Nephron progenitor cell (in vitro differentiated cells): ENCODE results near the gene HIGD1B.
A peak's percentile ranks its signal among the peaks of the same experiment; 100 is the strongest.

Experiments used
- DNase-seq: peaks from one replicate; pipeline ENCODE4 v3.0.0; 2021
- H3K27ac Mint-ChIP-seq: 2 replicates; pipeline ENCODE4 v1.8.0; 2021; ENCODE audit warnings: mild to moderate bottlenecking, moderate library complexity, mixed read lengths
- H3K27me3 Mint-ChIP-seq: 2 replicates; pipeline ENCODE4 v1.8.0; 2021; ENCODE audit warnings: mild to moderate bottlenecking, low read depth, mixed read lengths; ENCODE audit not compliant: poor library complexity
- H3K36me3 Mint-ChIP-seq: 2 replicates; pipeline ENCODE4 v1.8.0; 2021; ENCODE audit warnings: low read depth, mixed read lengths
- H3K4me1 Mint-ChIP-seq: 2 replicates; pipeline ENCODE4 v1.8.0; 2021; ENCODE audit warnings: mixed read lengths
- H3K4me3 Mint-ChIP-seq: 2 replicates; pipeline ENCODE4 v1.8.0; 2021; ENCODE audit warnings: mild to moderate bottlenecking, moderate library complexity, mixed read lengths
- H3K9me3 Mint-ChIP-seq: 2 replicates; pipeline ENCODE4 v1.8.0; 2021; ENCODE audit warnings: mild to moderate bottlenecking, moderate library complexity, mixed read lengths
- TF ChIP-seq, protein P1 (sequence below): fragments of 200-600 bp; sonication (generic); IDR thresholded peaks from 2 replicates; pipeline ENCODE4 v1.5.0; 2021; ENCODE audit warnings: antibody characterized with exemption

Gene HIGD1B

DNA sequence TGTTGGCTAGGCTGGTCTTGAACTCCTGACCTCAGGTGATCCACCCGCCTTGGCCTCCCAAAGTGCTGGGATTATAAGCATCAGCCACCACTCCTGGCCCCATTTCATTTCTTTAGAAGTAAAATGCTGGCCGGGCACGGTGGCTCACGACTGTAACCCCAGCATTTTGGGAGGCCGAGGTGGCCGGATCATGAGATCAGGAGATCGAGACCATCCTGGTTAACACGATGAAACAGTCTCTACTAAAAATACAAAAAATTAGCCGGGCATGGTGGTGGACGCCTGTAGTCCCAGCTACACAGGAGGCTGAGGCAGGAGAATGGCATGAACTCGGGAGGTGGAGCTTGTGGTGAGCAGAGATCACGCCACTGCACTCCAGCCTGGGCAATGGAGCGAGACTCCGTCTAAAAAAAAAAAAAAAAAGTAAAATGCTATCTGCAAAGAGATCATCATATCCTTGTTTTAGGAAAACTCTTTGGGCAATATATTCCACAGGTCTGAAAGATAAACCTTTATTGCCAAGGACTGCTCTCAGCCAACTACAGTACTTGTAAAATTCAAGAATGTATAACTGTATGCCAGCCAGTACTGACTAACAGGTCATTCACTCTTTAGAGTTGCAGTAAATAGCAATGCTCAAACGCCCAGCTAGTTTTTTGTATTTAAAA, 21.4 kb upstream of the HIGD1B start:
- H3K4me3 Mint-ChIP-seq = no peak overlapping the region
- no peak for DNase-seq
- peaks cover 22% of the 10 kb centered on the region for H3K36me3 Mint-ChIP-seq
- TF ChIP-seq, protein P1, sequence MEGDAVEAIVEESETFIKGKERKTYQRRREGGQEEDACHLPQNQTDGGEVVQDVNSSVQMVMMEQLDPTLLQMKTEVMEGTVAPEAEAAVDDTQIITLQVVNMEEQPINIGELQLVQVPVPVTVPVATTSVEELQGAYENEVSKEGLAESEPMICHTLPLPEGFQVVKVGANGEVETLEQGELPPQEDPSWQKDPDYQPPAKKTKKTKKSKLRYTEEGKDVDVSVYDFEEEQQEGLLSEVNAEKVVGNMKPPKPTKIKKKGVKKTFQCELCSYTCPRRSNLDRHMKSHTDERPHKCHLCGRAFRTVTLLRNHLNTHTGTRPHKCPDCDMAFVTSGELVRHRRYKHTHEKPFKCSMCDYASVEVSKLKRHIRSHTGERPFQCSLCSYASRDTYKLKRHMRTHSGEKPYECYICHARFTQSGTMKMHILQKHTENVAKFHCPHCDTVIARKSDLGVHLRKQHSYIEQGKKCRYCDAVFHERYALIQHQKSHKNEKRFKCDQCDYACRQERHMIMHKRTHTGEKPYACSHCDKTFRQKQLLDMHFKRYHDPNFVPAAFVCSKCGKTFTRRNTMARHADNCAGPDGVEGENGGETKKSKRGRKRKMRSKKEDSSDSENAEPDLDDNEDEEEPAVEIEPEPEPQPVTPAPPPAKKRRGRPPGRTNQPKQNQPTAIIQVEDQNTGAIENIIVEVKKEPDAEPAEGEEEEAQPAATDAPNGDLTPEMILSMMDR = no peak
- H3K9me3 Mint-ChIP-seq = peaks cover 12% of the 10 kb centered on the region
- H3K27me3 Mint-ChIP-seq = peaks cover 3% of the 10 kb centered on the region
- peaks cover 34% of the 10 kb centered on the region for H3K4me1 Mint-ChIP-seq
- H3K27ac Mint-ChIP-seq = no peak overlapping the region

DNA sequence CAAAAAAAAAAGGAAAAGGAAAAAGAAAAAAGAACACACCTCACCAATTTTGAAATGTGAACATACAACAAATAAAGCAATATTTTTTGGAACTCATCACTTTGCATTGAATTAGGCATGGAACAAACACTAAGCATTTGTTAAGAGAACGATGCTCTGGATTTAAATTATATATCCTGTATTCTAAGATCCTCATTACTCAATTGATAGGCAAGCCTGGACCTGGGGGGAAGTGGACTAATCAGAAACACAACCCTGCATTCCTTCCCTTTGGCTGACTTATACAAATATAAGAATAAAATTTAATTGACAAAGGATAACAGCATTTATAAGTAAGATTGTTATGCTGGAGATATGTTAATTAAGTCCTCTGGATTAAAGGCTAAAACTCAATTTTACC, 19.8 kb upstream of the HIGD1B start:
- Mint-ChIP-seq H3K27me3 (peaks cover 3% of the 10 kb centered on the region), H3K36me3 (peaks cover 16% of the 10 kb centered on the region), H3K4me1 (peaks cover 46% of the 10 kb centered on the region), H3K4me3 (peak overlapping the region; percentile 99), H3K27ac (peak overlapping the region; percentile 56), H3K9me3 (peaks cover 9% of the 10 kb centered on the region)
- TF ChIP-seq, protein P1 = no peak
- DNase-seq = no peak

DNA sequence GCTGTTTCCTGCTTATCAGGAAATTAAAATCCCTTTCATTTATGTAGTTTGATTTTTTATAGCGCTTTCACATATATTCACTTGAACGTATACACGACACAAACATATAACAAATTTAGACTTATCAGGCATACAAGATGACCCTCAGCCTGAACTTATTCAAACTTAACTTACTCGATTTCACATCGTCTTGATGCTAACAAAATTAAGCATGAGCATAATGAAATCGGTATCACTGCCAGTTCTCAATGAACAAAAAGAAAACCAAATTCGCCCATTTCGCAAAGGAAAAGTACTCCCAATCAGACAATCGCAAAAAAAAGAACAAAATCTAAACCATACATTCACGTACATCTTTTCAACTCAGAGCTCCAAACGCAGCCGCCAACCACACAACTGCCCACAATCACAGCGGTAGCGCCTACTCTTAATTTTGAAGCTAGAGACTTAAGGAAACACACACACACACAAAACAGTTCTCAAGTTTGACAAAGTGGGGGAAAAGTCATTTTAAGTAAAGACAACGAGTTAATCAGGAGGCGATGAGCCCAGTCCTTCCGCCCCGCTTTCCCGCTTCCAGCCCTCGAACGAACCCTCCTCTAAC, 18.7 kb upstream of the HIGD1B start:
- DNase-seq = no peak
- TF ChIP-seq, protein P1 = no peak
- H3K4me3 Mint-ChIP-seq = peak overlapping the region; percentile 99
- H3K27ac Mint-ChIP-seq = peak overlapping the region; percentile 98
- H3K27me3 Mint-ChIP-seq = peaks cover 3% of the 10 kb centered on the region
- H3K4me1 Mint-ChIP-seq = peaks cover 50% of the 10 kb centered on the region
- H3K9me3 Mint-ChIP-seq = peaks cover 8% of the 10 kb centered on the region
- peaks cover 9% of the 10 kb centered on the region for H3K36me3 Mint-ChIP-seq

DNA sequence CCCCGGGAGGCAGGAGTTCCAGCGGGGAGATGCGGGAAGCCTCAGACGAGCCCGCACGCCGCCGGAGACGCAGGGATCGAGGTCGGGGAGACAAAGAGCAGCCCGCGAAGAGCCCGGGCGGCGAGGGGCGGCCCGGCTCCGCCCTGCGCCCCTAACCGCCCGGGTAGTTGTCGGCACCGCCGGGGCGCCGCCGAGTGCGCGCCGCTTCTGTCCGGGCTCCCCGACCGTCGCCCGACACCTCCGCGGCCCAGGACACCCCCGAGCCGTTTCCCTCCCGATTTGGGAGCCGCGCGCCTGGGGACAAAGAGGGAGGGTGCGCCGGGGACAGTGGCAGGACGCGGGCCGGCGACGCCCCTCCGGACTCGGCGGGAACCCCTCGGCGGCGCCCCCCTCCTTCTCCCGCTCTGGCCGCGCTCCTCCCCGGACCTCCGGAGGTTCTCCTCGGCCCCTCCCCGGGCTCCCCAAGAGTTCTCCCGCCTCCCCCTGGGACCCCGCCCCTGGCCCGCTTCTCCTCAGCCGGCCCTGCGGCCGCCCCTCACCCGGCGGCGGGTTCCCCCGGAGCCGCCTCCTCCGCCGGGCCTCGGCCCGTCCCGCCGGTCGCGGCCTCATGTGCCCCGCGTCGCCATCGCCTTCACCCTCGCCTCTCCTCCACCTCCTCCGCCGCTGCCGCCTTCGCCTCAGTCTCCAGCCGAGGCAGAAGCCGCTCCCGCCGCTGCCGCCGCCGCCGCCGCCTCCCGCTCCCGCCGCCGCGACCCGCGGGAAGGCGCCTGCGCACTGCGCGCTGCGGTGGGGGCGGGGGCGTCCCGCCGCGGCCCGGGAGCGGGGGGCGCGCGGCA, 17.9 kb upstream of the HIGD1B start, which contains the start of gene GJC1:
TSS of gene GJC1 (minus strand) at position 765 of the 836 bp plus-strand sequence. CDS start 24,470 bp downstream, outside the sequence.
- DNase-seq = peak; percentile 77
- H3K4me1 Mint-ChIP-seq = peaks cover 50% of the 10 kb centered on the region
- peaks cover 2% of the 10 kb centered on the region for H3K36me3 Mint-ChIP-seq
- peaks cover 5% of the 10 kb centered on the region for H3K9me3 Mint-ChIP-seq
- peak within 1 kb of the TSS; percentile 98 for H3K27ac Mint-ChIP-seq
- TF ChIP-seq, protein P1 = no peak
- H3K4me3 Mint-ChIP-seq = peak within 1 kb of the TSS; percentile 99
- H3K27me3 Mint-ChIP-seq = no peaks in the 10 kb centered on the region

DNA sequence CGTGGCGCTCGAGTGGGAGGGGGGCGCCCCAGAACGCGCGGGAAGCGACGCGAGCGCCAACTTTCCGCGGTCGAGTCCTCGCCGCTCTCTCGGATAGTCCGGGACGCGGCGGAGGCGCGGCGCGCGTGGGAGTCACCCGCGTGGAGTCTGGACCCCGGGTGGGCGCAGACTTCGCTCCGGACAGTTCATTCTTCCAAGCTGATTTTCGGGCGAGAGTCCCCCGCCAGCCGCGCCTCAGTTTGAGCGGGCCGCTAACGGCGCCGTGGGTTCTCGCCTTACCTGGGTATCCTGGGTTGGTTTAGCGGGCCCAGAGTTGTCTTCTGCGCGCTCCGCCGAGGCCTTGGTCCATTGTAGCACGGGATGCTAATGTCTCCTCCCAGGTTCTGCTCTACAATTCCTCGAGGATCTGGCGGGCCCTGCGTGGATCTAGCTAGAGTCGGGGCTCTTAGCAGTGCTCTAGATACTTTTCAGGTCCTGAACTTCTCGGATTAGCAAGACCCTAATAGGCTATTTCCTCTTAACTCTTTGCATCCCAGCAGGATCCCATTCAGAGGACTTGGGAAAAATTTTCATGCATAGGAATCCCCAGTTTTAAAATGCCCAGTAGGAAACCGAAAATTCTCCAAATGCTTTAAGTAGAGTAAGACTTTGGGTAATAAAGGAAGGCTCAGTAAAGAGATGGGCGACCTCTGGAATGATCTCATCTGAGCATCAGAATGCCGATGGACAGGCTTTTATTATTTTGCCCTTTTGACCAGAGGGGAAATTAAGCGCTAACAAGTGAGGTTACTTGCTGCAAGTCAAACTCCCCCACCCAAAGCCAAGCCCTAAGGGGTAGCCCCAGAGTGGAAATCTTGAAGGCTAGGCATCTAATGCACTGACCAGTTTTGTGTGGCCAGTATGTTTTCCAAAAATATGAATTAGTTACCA, 17.1 kb upstream of the HIGD1B start:
- Mint-ChIP-seq H3K4me1 (peaks cover 50% of the 10 kb centered on the region), H3K27me3 (peaks cover 5% of the 10 kb centered on the region), H3K9me3 (peaks cover 5% of the 10 kb centered on the region), H3K27ac (peak overlapping the region; percentile 90), H3K36me3 (no peaks in the 10 kb centered on the region), H3K4me3 (peak overlapping the region; percentile 86)
- no peak for DNase-seq
- TF ChIP-seq, protein P1 = no peak
